Panc1 (cell line): Measurements from ENCODE around the gene MALAT1.

ENCODE experiments used
- REST ChIP-seq, 2 experiments: IDR thresholded peaks; 2 replicates each; pipeline ENCODE4 v1.6.1; 2011 to 2012; ENCODE audit warnings: low read depth in 2 of 2, control low read depth in 1 of 2, low read length in 1 of 2, mild to moderate bottlenecking in 1 of 2, moderate library complexity in 1 of 2; ENCODE audit not compliant: insufficient read depth in 1 of 2
- TCF7L2 ChIP-seq: IDR thresholded peaks from 2 replicates; pipeline ENCODE4 v1.6.1; 2011; ENCODE audit warnings: mild to moderate bottlenecking, low read depth, low read length, inconsistent platforms

GRCh38 chr11:65452806-65453490 lies 45.9 kb upstream of the MALAT1 start:
- TF ChIP-seq REST (IDR thresholded peaks at IDR 0.05; ENCODE audit: insufficient read depth in 1 of 2, low read depth in 2 of 2, low read length in 1 of 2) (no peak), TCF7L2 (no peak)
